HuH-7 (cell line): ENCODE results near the gene CWC15.
"Not testable (repeated sequence)": the region's sequence is repeated elsewhere in the genome, so short reads cannot be mapped to it uniquely, and the experiment has no call there.

Experiments used
- DNase-seq: peaks from one replicate; pipeline ENCODE4 v3.0.0; 2011; ENCODE audit warnings: low spot score

Gene CWC15

GRCh38 chr11:94948070-94948617 is 25.2 kb downstream of the CWC15 start:
- DNase-seq = no peak

- no peak for DNase-seq
These were observed 26.5 kb downstream of the CWC15 start for GRCh38 chr11:94946812-94947211.

- DNase-seq = no peak
These were observed 32.2 kb downstream of the CWC15 start for GRCh38 chr11:94941131-94941530.

- DNase-seq = no peak
These were observed 34.0 kb downstream of the CWC15 start for GRCh38 chr11:94939346-94939745.

GRCh38 chr11:94938095-94939055 is 35.0 kb downstream of the CWC15 start:
- DNase-seq = no peak

GRCh38 chr11:94934846-94935245 is 38.5 kb downstream of the CWC15 start:
- no peak for DNase-seq

- DNase-seq = no peak
These were observed 39.0 kb downstream of the CWC15 start for GRCh38 chr11:94934362-94934761.

- no peak for DNase-seq
These were observed 39.9 kb downstream of the CWC15 start for GRCh38 chr11:94933223-94934130.

- no peak for DNase-seq
These were observed 40.9 kb downstream of the CWC15 start for GRCh38 chr11:94932503-94932902.

GRCh38 chr11:94932072-94932471 is 41.3 kb downstream of the CWC15 start:
- DNase-seq = not testable (repeated sequence)

GRCh38 chr11:94928117-94928990 is 45.0 kb downstream of the CWC15 start:
- no peak for DNase-seq

GRCh38 chr11:94926698-94927237 is 46.6 kb downstream of the CWC15 start:
- no peak for DNase-seq

- DNase-seq = no peak
These were observed 47.1 kb downstream of the CWC15 start for GRCh38 chr11:94926271-94926625.

- DNase-seq = no peak
These were observed 47.7 kb downstream of the CWC15 start for GRCh38 chr11:94925422-94926270.

GRCh38 chr11:94924612-94925011 is 48.7 kb downstream of the CWC15 start:
- no peak for DNase-seq

GRCh38 chr11:94924171-94924572 is 49.2 kb downstream of the CWC15 start:
- DNase-seq = no peak

GRCh38 chr11:94923004-94923334 is 50.4 kb downstream of the CWC15 start:
- no peak for DNase-seq

- DNase-seq = no peak
These were observed 50.9 kb downstream of the CWC15 start for GRCh38 chr11:94922321-94923003.

- no peak for DNase-seq
These were observed 53.0 kb downstream of the CWC15 start for GRCh38 chr11:94920311-94920710.
